Upper lobe of left lung (tissue), 4 donors: Measurements from ENCODE around the gene FCRL5.

Experiments used
- CTCF ChIP-seq, 6 experiments: fragments of 450-650 bp in 4 of 6; fragments of 200-600 bp in 2 of 6; sonication (generic) in 2 of 6; IDR thresholded peaks; one replicate each; pipeline ENCODE4 v1.5.1; 2016 to 2019; ENCODE audit warnings: antibody characterized with exemption in 6 of 6
- POLR2A ChIP-seq, 4 donors: fragments of 450-650 bp; IDR thresholded peaks; one replicate each; pipeline ENCODE4 v1.5.1; 2016 to 2017; ENCODE audit warnings: antibody characterized with exemption in 4 of 4, mild to moderate bottlenecking in 2 of 4
- POLR2AphosphoS5 ChIP-seq, 2 donors: sonication (generic); formaldehyde crosslinking; IDR thresholded peaks; one replicate each; pipeline ENCODE4 v1.5.1; 2017; ENCODE audit warnings: antibody characterized with exemption in 2 of 2

- no peak for TF ChIP-seq CTCF (IDR thresholded peaks at IDR 0.05)
- no peak for TF ChIP-seq POLR2A (IDR thresholded peaks at IDR 0.05)
- TF ChIP-seq POLR2AphosphoS5 (IDR thresholded peaks at IDR 0.05): no peak
Measured at GRCh38 chr1:157499521-157499920, 52.8 kb downstream of the FCRL5 start.
